ENCODE results near the gene ETHE1.
"Not testable (repeated sequence)": the region's sequence is repeated elsewhere in the genome, so short reads cannot be mapped to it uniquely, and the experiment has no call there.

ETHE1 gene

GRCh38 chr19:43551399-43552197, 24.6 kb upstream of the ETHE1 start:
- TF ChIP-seq CTCF (conservative IDR thresholded peaks at IDR 0.05; ENCODE audit: low read depth, low read length), result no peak
- no peak overlapping the region for H3K4me3 ChIP-seq (ENCODE audit: low read length)
- DNase-seq (ENCODE audit: low read depth), result no peak

DNA sequence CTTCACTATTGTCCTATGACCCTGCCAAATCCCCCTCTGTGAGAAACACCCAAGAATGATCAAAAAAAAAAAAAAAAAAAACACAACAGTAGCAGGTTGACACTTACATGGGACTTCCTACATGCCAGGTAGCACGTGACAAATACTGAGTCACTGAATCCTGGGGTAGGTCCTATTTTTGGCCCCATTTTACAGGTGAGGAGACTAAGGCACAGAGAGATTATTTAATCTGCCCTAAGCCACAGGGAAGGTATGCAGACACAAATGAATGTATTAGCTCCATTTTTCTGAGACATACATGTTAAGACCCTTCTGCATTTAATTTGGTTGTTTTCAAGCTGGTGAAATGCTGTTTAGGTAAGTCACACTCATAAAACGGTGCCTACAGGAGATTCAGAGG, 21.7 kb upstream of the ETHE1 start:
- TF ChIP-seq CTCF (conservative IDR thresholded peaks at IDR 0.05; ENCODE audit: low read depth, low read length), result no peak
- no peak for DNase-seq (ENCODE audit: low read depth)
- H3K4me3 ChIP-seq (ENCODE audit: low read length), result no peak overlapping the region

DNA sequence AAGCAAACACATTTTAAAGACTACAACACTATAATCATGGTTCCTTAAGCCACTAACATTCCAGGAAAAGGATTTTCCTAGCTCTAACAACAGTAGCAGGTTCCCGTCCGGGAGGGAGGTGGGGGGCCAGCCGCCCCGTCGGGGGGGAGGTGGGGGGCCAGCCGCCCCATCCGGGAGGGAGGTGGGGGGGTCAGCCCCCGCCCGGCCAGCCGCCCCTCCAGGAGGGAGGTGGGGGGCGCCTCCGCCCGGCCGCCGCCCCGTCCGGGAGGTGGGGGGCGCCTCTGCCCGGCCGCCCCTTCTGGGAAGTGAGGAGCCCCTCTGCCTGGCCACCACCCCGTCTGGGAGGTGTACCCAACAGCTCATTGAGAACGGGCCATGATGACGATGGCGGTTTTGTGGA, 20.9 kb upstream of the ETHE1 start:
- not testable (repeated sequence) for H3K4me3 ChIP-seq (ENCODE audit: low read length); DNase-seq (ENCODE audit: low read depth)

DNA sequence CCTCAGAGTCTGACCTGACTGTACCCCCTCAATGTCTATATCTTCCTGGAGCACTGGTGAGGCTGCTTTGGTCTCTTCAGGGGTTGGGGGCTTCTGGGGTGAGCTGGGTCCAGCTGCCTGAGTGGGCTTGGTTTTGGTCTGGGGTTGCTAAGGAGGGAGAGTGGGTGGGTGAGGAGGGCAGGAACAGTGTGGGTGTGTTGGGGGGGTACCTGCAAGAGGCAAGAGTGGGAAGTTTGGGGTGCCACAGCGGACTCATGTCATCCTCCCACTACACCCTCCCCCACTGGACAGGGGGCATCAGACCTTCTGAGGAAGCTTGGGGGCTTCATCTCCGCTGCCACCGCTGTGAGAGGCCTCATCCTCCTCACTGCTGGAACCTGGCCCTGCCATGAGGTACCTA, 19.6 kb upstream of the ETHE1 start:
- H3K4me3 ChIP-seq (ENCODE audit: low read length), result no peak overlapping the region
- DNase-seq (ENCODE audit: low read depth), result no peak
- no peak for TF ChIP-seq CTCF (conservative IDR thresholded peaks at IDR 0.05; ENCODE audit: low read depth, low read length)

DNA sequence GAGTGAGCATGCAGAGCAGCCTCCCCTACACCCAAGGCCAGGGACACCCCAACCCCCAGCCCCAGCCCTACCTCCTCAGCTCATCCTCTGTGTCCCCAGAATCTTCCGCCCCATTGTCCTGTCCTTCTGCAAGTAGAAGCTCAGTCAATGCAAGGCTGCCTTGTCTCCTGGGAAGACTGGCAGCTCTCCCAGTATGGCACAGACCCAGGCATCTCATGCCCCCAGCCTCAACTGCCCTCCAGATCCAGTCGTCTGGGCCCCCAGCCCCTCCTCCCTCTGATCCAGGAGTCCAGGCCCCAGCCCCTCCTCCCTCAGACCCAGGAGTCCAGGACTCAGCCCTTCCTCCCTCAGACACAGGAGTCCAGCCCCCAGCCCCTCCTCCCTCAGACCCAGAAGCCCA, 19.0 kb upstream of the ETHE1 start:
- TF ChIP-seq CTCF (conservative IDR thresholded peaks at IDR 0.05; ENCODE audit: low read depth, low read length), result no peak
- no peak for DNase-seq (ENCODE audit: low read depth)
- H3K4me3 ChIP-seq (ENCODE audit: low read length), result no peak overlapping the region

DNA sequence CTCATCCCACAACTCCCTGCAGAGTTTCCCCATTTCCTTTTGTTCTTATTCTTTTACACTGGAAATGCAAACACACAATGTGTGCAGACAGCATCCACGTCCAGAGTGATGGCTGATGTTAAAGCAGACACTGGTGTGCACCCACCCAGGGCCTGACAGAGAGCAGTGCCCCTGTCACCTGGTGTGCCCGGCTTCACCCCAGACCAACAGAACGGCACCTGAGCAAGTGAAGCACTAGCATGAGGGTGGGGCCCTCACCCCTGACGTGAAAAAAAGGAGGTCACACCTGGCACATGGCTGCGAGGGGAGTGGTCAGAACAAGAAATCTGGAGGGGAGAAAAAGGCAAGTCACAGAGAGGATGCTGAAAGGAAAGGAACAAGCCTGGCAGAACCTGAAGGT, 18.3 kb upstream of the ETHE1 start:
- H3K4me3 ChIP-seq (ENCODE audit: low read length), result no peak overlapping the region
- DNase-seq (ENCODE audit: low read depth), result no peak
- no peak for TF ChIP-seq CTCF (conservative IDR thresholded peaks at IDR 0.05; ENCODE audit: low read depth, low read length)

GRCh38 chr19:43544077-43544476, 17.1 kb upstream of the ETHE1 start:
- H3K4me3 ChIP-seq (ENCODE audit: low read length), result no peak overlapping the region
- no peak for TF ChIP-seq CTCF (conservative IDR thresholded peaks at IDR 0.05; ENCODE audit: low read depth, low read length)
- DNase-seq (ENCODE audit: low read depth), result no peak

Data from retinal pigment epithelial cell (primary cell).